GM19468 (cell line): ENCODE data around the gene UBE2C.
A peak's percentile ranks its signal among the peaks of the same experiment; 100 is the strongest.

Source experiments
- ATAC-seq: cut with Tn5 transposase; IDR thresholded peaks from one replicate; pipeline ENCODE4 v1.9.1; 2021; ENCODE audit warnings: mild to moderate bottlenecking, moderate library complexity, moderate number of reproducible peaks; ENCODE audit not compliant: unreplicated experiment; ENCODE audit errors: extremely low read depth

UBE2C gene

GRCh38 chr20:45853484-45853883 lies 41.0 kb downstream of the UBE2C start:
- no peak for ATAC-seq

- ATAC-seq: peak; percentile 90
These were observed 44.9 kb downstream of the UBE2C start, which contains the start of the genes ACOT8 and ZSWIM3 for GRCh38 chr20:45857114-45857881. TSS of gene ACOT8 (minus strand) at chr20:45857392. CDS start at chr20:45857315, 77 bp downstream. TSS of gene ZSWIM3 (plus strand) at chr20:45857614. CDS start at chr20:45857826, 212 bp downstream.

- ATAC-seq: no peak
These were observed 45.4 kb downstream of the UBE2C start for GRCh38 chr20:45857882-45858216.

GRCh38 chr20:45859916-45860315 lies 47.5 kb downstream of the UBE2C start:
- no peak for ATAC-seq

GRCh38 chr20:45860560-45861220 lies 48.2 kb downstream of the UBE2C start:
- no peak for ATAC-seq

- ATAC-seq: no peak
These were observed 49.0 kb downstream of the UBE2C start for GRCh38 chr20:45861221-45862075.

GRCh38 chr20:45863543-45864470 lies 51.4 kb downstream of the UBE2C start:
- no peak for ATAC-seq

GRCh38 chr20:45866454-45866853 lies 54.0 kb downstream of the UBE2C start:
- ATAC-seq: no peak
